SW 1271 (cell line): ENCODE data around the gene MAL.

Source experiments
- DNase-seq, 2 experiments: peaks; one replicate each; lab custom pipeline; 2025; lab: John Stamatoyannopoulos, UW

Gene MAL

DNA sequence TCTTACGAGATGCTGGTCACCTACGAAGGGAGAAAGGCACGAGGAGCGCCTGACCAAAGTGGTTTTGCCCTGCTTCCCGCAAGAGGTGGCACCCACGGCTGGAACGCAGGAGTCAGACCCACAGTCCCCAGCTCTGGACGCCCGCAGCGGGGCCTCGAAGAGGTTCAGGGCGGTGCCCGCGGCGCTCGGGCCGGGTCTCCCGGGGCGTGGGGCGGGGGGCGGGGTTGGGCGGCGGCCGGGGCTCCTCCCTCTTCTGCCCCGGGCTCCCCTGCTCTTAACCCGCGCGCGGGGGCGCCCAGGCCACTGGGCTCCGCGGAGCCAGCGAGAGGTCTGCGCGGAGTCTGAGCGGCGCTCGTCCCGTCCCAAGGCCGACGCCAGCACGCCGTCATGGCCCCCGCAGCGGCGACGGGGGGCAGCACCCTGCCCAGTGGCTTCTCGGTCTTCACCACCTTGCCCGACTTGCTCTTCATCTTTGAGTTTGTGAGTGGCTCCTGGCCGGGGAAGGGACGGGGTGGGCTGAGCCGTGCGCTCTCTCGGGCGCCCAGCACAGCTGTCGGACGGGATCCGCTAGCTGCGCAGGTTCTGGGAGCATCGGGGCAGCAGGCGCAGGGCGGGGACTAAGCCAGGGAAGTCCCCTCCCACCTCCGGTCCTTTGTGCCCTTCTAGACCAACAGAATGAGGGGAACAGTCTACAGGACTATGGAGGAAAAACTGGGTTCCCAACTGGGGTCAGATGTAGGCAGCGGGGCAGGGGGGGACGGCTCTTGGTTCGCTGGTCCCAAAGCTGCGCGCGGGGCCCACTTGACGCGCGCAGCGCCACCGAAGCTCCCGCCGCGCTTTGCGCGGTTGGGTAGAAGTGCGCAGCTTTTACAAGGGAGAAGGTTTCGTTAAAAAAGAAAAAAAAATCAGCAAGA, at the start of gene MAL:
Gene MAL, plus strand, starts transcription at position 303 of the 914 bp plus-strand sequence. Its CDS starts 85 bp downstream, at position 388.
- no peak for DNase-seq

DNA sequence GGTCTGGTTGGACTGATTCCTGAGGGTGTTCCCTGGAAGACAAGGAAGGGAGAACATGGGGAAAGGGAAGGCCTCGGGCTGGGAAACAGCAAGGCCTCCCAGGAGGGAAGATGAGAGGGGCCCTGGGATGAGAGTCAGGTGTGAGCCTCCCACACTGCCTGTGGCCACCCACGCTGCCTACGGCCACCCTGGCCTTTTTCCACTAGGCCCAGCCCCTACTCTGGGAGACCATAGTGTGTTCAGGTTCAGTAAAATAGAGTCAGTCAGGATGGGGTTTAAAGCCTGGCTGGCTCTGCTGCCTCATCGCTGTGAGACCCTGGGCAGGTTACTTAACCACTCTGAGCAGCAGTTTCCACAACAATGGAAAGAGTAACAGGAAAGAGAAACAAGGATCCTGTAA, 47.7 kb upstream of the MAL start:
- no peak for DNase-seq

DNA sequence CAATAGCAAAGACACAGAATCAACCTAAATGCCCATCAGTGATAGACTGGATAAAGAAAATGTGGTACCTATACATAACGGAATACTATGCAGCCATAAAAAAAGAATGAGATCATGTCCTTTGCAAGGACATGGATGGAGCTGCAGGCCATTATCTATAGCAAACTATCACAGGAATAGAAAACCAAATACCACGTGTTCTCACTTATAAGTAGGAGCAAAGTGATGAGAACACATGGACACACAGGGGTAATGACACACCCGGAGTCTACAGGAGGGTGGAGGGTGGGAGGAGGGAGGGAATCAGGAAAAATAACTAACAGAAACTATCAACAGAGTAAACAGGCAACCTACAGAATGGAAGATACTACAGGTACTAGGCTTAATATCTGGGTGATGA, 46.6 kb upstream of the MAL start:
- no peak for DNase-seq

GRCh38 chr2:94979406-94980375, 45.8 kb upstream of the MAL start:
- no peak for DNase-seq

- DNase-seq = no peak
These were observed 45.1 kb upstream of the MAL start for GRCh38 chr2:94980406-94980805.

DNA sequence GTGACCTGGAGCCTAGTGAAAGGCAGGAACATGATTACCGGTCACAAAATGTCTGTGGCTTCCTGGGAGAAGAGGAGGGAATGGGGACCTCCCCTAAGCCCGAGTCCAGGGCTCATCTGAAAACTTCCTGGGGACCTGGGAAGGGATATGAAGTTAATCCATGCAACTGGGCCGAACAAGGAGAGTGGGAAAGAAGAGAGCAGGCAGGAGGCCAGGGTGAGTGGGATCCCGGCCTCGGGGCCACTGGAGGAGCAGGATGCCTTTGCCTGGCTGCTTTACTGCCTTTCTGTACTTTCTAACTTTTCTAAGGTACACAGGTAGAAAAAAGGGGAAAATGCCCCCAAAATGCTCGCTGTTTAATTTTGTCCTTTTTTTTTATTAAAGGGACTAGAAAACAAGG, 43.4 kb upstream of the MAL start:
- no peak for DNase-seq

DNA sequence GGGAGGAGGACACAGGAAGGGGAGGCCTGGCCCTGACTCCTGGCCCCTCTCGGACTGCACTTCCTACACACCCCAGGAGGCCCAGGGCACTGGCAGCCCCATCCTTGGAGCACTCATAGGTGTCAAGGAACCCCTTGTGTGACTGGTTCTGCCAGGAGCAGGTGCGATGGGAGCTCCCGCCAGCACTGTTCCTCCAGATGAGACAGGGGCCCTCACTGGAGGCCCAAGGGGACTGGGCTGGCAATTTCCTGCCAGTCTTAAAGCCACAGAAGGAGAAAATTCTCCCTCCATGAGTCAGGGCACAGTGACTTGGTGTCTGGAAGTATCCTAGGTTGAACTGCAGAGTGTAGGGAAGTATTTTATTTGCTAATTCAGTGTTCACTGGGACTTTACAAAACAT, 42.8 kb upstream of the MAL start:
- peak in 1 of 2 experiments; percentile 34 for DNase-seq

DNA sequence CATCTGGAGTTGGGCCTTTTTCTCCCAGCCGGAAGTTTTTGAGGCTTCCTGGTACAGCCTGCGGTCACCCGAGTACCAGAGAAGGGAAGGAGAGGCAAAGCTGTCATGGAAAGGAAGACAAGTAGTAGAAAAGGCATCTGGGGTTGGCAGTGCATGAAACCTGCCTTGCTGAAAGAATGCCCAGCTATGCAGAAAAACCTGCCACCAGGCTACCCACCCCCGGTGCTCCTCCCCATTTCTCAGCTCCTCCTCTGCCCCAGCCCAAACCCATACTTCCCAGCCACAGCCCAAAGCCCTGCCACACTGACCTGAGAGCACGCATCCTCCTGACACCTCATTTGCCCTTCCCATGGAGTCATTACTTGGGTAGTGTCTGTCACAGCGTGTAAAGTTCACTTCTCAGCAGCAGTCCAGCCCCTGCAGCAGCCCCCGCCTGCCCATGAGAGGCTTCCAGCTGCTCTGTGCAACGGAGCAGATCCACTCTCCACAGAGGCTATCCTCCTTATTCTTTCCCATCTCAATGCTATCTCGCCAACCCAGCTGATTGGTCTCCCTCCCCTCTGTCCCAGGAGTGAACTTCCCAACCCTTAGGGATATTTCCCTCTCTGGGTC, 40.4 kb upstream of the MAL start:
- DNase-seq = no peak

DNA sequence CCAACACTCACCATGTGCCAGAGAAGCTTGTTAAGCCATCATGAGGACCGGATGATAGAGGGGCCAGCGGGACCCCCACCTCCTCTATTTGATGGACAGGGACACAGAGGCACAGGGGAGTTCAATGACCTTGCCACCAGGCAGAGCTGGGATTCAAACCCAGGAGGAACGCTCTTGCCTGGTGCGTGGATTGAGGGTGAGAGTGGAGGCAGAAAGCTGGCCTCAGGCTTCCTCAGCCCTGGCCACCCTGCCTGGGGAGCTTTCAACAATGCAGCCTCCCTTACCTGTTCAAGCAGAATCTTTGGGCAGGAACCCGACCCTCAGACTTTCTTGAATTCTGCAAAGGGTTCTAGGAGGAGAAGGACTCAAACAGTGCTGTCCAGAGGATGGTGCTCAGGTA, 39.9 kb upstream of the MAL start:
- no peak for DNase-seq

DNA sequence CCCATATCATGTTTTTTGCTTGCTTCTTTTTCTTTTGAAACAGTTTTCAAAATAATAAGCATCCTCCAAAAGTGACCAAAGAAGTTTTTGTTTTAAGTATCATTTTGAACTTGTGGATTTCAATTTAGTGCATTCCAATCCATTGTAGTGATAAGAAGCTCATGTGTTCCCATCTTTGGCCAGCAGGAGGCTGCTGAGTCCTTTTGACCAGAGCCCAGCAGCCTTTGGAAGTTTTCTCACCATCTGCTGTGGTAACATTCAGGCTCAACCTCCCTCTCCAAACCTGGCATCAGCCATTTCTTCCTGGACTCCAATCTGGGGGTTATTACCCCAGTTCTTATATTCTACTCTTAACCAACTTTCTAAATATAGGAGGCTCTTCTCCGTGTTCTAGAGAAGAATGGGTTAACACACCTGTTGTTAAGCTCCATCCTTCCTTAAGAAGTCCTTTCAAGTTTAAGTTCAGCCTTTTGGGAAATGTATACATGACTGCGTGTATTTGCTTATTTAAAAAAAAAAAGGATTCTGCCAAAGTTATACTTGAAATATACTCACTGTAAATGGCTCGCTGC, 39.0 kb upstream of the MAL start:
- DNase-seq = peak in 1 of 2 experiments; percentile 74

GRCh38 chr2:94987074-94988020, 38.2 kb upstream of the MAL start:
- no peak for DNase-seq

DNA sequence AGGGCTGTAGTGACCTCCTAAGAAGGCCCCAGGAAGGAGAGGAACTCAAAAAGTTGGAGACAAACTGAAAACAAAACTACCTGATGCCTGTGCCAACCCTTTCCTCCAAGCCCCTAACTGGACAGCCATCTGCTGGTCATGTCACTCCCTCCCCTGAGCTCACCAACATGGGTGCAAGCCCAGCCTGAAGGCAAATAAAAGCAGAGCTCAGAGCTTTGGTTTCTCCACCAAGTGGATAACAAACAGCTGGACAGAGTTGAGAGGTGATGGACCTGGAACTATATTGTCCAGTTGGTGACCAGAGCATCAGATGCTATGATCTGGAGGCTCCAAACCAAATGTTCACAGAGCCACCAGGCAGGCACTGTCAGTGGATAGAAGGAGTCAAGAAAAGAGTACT, 34.6 kb upstream of the MAL start:
- DNase-seq = no peak

DNA sequence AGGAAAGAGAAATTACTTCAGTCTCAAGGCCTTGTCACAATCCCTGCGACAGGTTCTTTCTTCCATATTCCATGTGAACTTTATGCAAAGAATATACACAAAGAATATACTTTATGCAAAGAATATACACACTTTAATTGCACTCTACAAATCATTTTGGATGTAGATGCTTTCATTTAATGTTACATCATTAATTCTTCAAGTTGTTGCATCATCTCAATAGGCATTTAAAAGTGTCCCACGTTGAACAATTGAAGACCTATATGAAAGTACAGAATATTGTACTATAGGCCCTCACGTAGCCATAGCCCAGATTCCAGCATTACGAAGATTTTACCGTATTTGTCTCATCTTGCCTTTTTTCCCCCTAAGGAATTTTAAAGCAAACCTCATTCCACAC, 33.1 kb upstream of the MAL start:
- no peak for DNase-seq

- DNase-seq = no peak
These were observed 32.1 kb upstream of the MAL start for GRCh38 chr2:94993176-94994062.

GRCh38 chr2:94994063-94994913, 31.2 kb upstream of the MAL start:
- no peak for DNase-seq

DNA sequence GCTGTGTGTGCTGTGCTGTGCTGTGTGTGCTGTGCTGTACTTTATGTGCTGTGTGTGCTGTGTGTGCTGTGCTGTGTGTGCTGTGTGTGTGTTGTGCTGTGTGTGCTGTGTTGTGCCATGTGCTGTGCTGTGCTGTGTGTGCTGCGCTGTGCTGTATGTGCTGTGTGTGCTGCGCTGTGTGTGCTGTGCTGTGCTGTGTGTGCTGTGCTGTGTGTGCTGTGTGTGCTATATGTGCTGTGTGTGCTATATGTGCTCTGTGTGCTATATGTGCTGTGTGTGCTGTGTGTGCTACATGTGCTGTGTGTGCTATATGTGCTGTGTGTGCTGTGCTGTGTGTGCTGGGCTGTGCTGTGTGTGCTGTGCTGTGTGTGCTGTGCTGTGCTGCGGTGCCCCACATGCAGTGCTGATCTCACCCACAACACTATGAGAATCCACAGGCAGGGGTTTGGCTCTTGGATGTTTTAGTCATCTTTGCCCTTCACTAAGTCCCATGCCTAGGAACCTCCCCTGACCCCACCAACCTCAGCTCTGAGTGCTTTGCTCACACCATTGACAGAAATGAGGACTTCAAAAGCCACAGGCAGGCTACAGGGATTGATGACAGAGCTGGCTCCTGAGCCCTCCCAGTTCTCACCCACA, 30.5 kb upstream of the MAL start:
- DNase-seq = no peak

DNA sequence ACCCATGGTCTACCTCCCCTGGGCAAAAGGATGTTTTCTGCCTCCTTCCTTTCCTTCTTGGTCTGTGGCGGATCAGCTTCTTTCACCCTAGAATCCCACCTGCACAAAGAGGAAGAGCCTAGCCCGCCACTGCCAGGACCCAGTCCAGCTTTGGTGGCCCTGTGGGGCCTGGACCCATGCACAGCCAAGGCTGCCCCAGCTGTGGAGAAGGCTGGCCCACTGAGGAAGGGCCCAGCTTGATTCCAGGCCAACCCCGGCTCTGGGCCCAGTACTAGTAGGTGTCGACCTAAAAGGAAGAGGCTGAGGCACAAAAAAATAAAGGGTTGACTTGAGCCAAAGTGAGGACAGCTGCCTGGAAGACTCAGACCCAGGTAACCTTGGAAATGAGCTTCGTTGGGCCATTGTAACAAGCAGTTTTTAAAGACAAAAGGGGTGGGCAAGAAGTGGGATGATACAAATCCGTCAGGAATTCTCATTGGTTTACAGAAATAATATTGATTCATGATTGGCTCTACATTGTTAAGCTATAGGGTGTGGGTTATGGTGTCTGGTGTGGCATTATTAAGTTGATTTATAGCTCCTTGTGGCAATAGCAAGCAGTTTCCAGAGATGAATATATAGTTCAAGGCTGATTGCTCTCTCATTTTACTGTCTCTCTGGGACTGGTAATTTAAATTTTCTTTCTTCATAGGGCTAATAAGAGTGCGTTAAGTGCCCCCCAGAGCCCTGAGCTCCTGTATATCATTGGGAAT, 29.8 kb upstream of the MAL start:
- no peak for DNase-seq
